Mucosa of gallbladder (tissue), 1 donor: ENCODE data around the gene POLR1B. TPM values are rescaled to one million over a fixed set of nuclear protein-coding genes. Genes with fewer than 3 reads are reported as not detected.

Source experiments
- total RNA-seq: library from RNA; stranded (reverse); gene quantifications from one replicate; pipeline ENCODE4 v1.2.1, GENCODE V29; 2021
- donor health status: DM: no; HTN: no; CAD: no.

Gene POLR1B
- total RNA-seq, 1 donor from 2014 or later, result 13.8 TPM

Other genes starting within 250 kb of the POLR1B start
- 13.1 TPM for gene RGPD8, start 108.8 kb upstream of the POLR1B start, total RNA-seq
- gene TTL, start 60.3 kb upstream of the POLR1B start, total RNA-seq, result 31.8 TPM
- 40.3 TPM for gene CHCHD5, start 42.1 kb downstream of the POLR1B start, total RNA-seq
- 30.8 TPM for gene SLC20A1, start 103.5 kb downstream of the POLR1B start, total RNA-seq
- gene NT5DC4, start 178.6 kb downstream of the POLR1B start, total RNA-seq, result 0.12 TPM
- gene CKAP2L, start 222.1 kb downstream of the POLR1B start, total RNA-seq, result 1.5 TPM
- 0.66 TPM for gene IL1A, start 242.0 kb downstream of the POLR1B start, total RNA-seq